ENCODE data around the gene SLC39A2.
A peak's percentile ranks its signal among the peaks of the same experiment; 100 is the strongest.
"Not testable (repeated sequence)": the region's sequence is repeated elsewhere in the genome, so short reads cannot be mapped to it uniquely, and the experiment has no call there.

Gene SLC39A2

GRCh38 chr14:20998674-20999366 lies at the start of gene SLC39A2:
TSS of gene SLC39A2 (plus strand) at chr14:20999293. CDS start at chr14:20999447, 154 bp downstream.
- DNase-seq (ENCODE audit: low read depth in 2 of 2) = no peak

GRCh38 chr14:20954736-20955537 lies 44.2 kb upstream of the SLC39A2 start, which contains the start of gene RNASE2:
TSS of gene RNASE2 (plus strand) at chr14:20955487. CDS start at chr14:20955772, 285 bp downstream.
- not testable (repeated sequence) for DNase-seq (ENCODE audit: low read depth in 2 of 2)

- not testable (repeated sequence) for DNase-seq (ENCODE audit: low read depth in 2 of 2)
These were observed 43.6 kb upstream of the SLC39A2 start for GRCh38 chr14:20955538-20955873.

- no peak for DNase-seq (ENCODE audit: low read depth in 2 of 2)
These were observed 42.6 kb upstream of the SLC39A2 start for GRCh38 chr14:20956376-20956976.

GRCh38 chr14:20958946-20959345 lies 40.1 kb upstream of the SLC39A2 start:
- DNase-seq (ENCODE audit: low read depth in 2 of 2) = not testable (repeated sequence)

GRCh38 chr14:20969336-20969735 lies 29.8 kb upstream of the SLC39A2 start:
- no peak for DNase-seq (ENCODE audit: low read depth in 2 of 2)

- no peak for DNase-seq (ENCODE audit: low read depth in 2 of 2)
These were observed 28.5 kb upstream of the SLC39A2 start for GRCh38 chr14:20970647-20970982.

GRCh38 chr14:20970983-20971704 lies 27.9 kb upstream of the SLC39A2 start:
- DNase-seq (ENCODE audit: low read depth in 2 of 2) = peak; percentile 63 to 74

GRCh38 chr14:20971705-20972021 lies 27.4 kb upstream of the SLC39A2 start:
- no peak for DNase-seq (ENCODE audit: low read depth in 2 of 2)

- no peak for DNase-seq (ENCODE audit: low read depth in 2 of 2)
These were observed 25.6 kb upstream of the SLC39A2 start for GRCh38 chr14:20973501-20973900.

GRCh38 chr14:20976291-20976690 lies 22.8 kb upstream of the SLC39A2 start:
- no peak for DNase-seq (ENCODE audit: low read depth in 2 of 2)

- DNase-seq (ENCODE audit: low read depth in 2 of 2) = no peak
These were observed 20.4 kb upstream of the SLC39A2 start for GRCh38 chr14:20978687-20979086.

- no peak for DNase-seq (ENCODE audit: low read depth in 2 of 2)
These were observed 18.2 kb upstream of the SLC39A2 start for GRCh38 chr14:20980906-20981305.

GRCh38 chr14:20982646-20983369 lies 16.3 kb upstream of the SLC39A2 start:
- DNase-seq (ENCODE audit: low read depth in 2 of 2) = no peak

GRCh38 chr14:20985650-20986049 lies 13.4 kb upstream of the SLC39A2 start:
- not testable (repeated sequence) for DNase-seq (ENCODE audit: low read depth in 2 of 2)

GRCh38 chr14:20986811-20987210 lies 12.3 kb upstream of the SLC39A2 start:
- no peak for DNase-seq (ENCODE audit: low read depth in 2 of 2)

GRCh38 chr14:20988717-20989470 lies 10.2 kb upstream of the SLC39A2 start:
- no peak for DNase-seq (ENCODE audit: low read depth in 2 of 2)

- no peak for DNase-seq (ENCODE audit: low read depth in 2 of 2)
These were observed 9.7 kb upstream of the SLC39A2 start for GRCh38 chr14:20989471-20989786.

- peak; percentile 71 for DNase-seq (ENCODE audit: low read depth in 2 of 2)
These were observed 9.1 kb upstream of the SLC39A2 start, which contains the start of gene METTL17 for GRCh38 chr14:20989787-20990600. TSS of gene METTL17 (plus strand) at chr14:20989980. CDS start at chr14:20990003, 23 bp downstream.

- no peak for DNase-seq (ENCODE audit: low read depth in 2 of 2)
These were observed 2.6 kb upstream of the SLC39A2 start for GRCh38 chr14:20996521-20996920.

Measured in stimulated activated CD4-positive, alpha-beta T cell treated with anti-CD3 and anti-CD28 coated beads, Interleukin-1b, Interleukin-23, amount 100 ng/mL, for 4 hours (primary cell).